Mucosa of stomach (tissue), 1 donor: Measurements from ENCODE around the gene SMIM20.

Source experiments
- H3K27me3 ChIP-seq: one replicate; pipeline ENCODE4 v1.7.0; 2013; ENCODE audit warnings: mild to moderate bottlenecking, low read length; ENCODE audit not compliant: control insufficient read depth, insufficient read depth
- H3K36me3 ChIP-seq: one replicate; pipeline ENCODE4 v1.7.0; 2013; ENCODE audit warnings: low read length; ENCODE audit not compliant: control insufficient read depth, insufficient read depth
- H3K4me1 ChIP-seq: one replicate; pipeline ENCODE4 v1.7.0; 2013; ENCODE audit warnings: mild to moderate bottlenecking, low read length; ENCODE audit not compliant: control insufficient read depth, insufficient read depth
- H3K4me3 ChIP-seq: one replicate; pipeline ENCODE4 v1.7.0; 2013; ENCODE audit warnings: low read length
- H3K9ac ChIP-seq: one replicate; pipeline ENCODE4 v1.7.0; 2013; ENCODE audit warnings: mild to moderate bottlenecking, low read length, moderate library complexity
- H3K9me3 ChIP-seq: one replicate; pipeline ENCODE4 v1.7.0; 2013; ENCODE audit warnings: mild to moderate bottlenecking, low read length, moderate library complexity; ENCODE audit not compliant: control insufficient read depth
- donor health status: Pancreatic carcinoma.

Gene SMIM20

DNA sequence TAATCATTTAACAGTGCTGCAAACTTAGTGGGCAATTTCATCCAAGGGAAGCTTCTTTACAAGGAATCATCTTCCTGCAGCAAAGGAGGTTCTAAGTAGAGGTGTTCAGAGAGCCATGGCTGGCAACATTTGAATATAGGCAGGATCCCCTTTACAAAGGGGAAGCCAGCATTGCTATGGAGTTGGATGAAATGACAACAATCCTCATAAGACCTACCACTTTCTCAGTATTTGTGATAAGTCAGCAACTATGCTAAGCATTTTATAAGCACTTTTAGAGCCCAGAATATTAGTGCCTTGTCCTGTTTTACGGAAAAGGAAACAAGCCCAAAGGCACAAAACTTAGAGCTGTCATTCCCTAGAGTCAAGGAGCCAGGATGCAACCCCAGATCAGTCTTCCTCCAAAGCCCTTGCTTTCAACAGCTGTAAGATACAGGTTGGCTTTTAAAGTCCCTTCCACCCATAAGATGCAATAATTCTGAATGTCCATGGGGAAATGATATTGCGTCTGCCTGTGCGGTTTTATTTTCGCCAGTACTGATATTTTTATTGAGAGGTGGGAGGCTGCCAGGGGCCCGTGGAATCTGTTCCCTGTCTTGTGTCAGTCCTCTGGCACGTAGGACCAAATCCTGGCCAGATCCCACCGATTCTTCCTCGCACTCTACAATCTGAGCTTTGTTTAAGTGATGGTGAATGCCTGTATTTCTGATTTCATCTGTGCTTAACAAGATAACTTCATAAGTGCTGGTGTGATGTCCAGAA, 59.1 kb downstream of the SMIM20 start:
- Histone ChIP-seq H3K9ac (no peak overlapping the region), H3K4me1 (peaks cover 6% of the 10 kb centered on the region), H3K9me3 (no peaks in the 10 kb centered on the region), H3K4me3 (no peak overlapping the region), H3K36me3 (no peaks in the 10 kb centered on the region), H3K27me3 (no peaks in the 10 kb centered on the region)

DNA sequence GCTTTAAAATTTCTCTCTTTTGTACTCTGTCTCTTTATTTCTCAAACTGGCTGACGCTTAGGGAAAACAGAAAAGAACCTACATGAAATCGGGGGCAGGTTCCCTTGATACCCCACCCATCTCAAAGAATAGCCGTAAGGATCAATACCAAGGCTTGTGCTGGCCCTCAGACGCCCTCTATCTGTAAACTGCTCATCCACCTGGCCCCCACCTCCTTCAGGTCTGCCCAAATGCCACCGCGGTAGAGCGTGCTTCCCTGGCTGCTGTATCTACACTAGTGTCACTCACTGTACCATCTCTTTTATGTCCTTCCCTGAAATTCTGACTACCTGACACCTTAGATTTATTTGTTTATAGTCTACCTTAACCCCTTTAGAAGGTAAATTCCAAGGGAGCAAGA, 62.8 kb downstream of the SMIM20 start:
- no peak overlapping the region for H3K9ac ChIP-seq
- H3K4me3 ChIP-seq: no peak overlapping the region
- H3K9me3 ChIP-seq: no peaks in the 10 kb centered on the region
- no peaks in the 10 kb centered on the region for H3K36me3 ChIP-seq
- no peaks in the 10 kb centered on the region for H3K4me1 ChIP-seq
- H3K27me3 ChIP-seq: no peaks in the 10 kb centered on the region

DNA sequence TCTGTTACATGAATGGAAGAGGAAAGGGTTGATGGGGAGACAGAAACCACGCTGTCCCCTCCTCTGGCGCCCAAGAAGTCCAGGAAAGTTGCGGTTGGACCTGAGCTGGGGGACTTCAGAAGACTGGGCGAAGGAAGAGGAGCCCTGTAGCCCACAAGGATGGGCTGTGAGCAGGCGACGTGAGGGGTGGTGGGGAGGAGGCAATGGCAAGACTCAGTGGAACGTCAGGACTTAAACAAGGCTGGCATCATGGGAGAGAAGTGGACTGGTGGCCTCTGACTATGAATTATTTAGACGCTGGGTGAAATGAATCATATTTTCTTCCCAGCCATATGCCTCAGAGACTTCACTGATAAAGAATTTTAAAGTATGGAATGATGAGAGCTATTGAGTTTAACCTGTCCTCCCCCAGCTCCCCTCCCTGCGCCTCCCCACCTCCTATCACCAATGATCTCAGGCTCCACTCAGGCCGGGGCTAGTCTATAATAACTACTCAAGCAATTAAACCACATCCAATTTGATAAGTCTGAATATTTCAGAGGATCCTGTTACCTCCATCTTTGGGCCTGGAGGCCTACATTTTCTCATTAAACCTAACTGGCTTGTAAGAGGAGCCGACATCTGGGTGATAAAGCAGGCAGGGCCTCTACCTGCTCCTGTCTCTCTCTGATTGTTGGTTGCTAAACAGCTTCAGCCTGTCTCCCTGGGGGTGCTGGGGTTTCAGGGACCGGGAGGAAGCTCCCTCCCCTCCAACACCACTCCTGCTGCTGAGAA, 63.6 kb downstream of the SMIM20 start:
- H3K9me3 ChIP-seq: no peaks in the 10 kb centered on the region
- peaks cover 3% of the 10 kb centered on the region for H3K27me3 ChIP-seq
- no peak overlapping the region for H3K9ac ChIP-seq
- no peak overlapping the region for H3K4me3 ChIP-seq
- no peaks in the 10 kb centered on the region for H3K36me3 ChIP-seq
- H3K4me1 ChIP-seq: no peaks in the 10 kb centered on the region

DNA sequence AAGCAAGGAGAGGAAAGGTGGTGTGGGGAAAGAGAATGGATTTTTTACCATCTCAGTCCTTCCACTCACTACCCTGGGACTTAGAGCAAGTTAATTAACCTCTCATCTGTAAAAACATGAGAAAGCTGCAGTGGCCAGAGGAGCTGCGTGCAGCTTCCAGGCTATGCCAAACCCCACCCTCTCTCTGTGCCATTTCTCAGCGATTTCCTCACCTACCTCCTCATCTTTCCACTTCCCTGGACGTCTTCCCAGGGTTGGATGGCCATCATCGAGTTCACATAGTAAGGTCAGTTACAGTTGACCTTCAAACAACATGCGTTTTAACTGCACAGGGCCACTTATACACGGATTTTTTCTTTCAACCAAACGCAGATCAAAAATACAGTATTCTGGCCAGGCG, 64.3 kb downstream of the SMIM20 start:
- no peak overlapping the region for H3K4me3 ChIP-seq

More for the DNA sequence above, 64.3 kb downstream of the SMIM20 start:
- H3K36me3 ChIP-seq: no peaks in the 10 kb centered on the region
- H3K4me1 ChIP-seq: no peaks in the 10 kb centered on the region
- no peaks in the 10 kb centered on the region for H3K9me3 ChIP-seq
- no peak overlapping the region for H3K9ac ChIP-seq
- peaks cover 3% of the 10 kb centered on the region for H3K27me3 ChIP-seq
